ACC112 (cell line): ENCODE data around the gene HNRNPR.
"Not testable (repeated sequence)": the region's sequence is repeated elsewhere in the genome, so short reads cannot be mapped to it uniquely, and the experiment has no call there.

Source experiments
- H2AFZ ChIP-seq: fragments of 200-600 bp; sonication (generic); one replicate; pipeline ENCODE4 v1.6.0; 2017; ENCODE audit warnings: antibody characterized with exemption, low read length; ENCODE audit not compliant: unreplicated experiment
- H3K27ac ChIP-seq: fragments of 200-600 bp; sonication (generic); 2 replicates; pipeline ENCODE4 v1.5.1; 2014; ENCODE audit warnings: low read depth, mild to moderate bottlenecking, antibody characterized with exemption, low read length, moderate library complexity
- H3K27me3 ChIP-seq: fragments of 200-600 bp; sonication (generic); 2 replicates; pipeline ENCODE4 v1.6.1; 2014; ENCODE audit warnings: mild to moderate bottlenecking, antibody characterized with exemption, low read length, moderate library complexity, mixed read lengths; ENCODE audit not compliant: insufficient read depth
- H3K36me3 ChIP-seq: fragments of 200-600 bp; sonication (generic); 2 replicates; pipeline ENCODE4 v1.6.1; 2016; ENCODE audit warnings: mild to moderate bottlenecking, antibody characterized with exemption, low read length, moderate library complexity, mixed read lengths; ENCODE audit not compliant: insufficient read depth
- H3K4me1 ChIP-seq: fragments of 200-600 bp; sonication (generic); one replicate; pipeline ENCODE4 v1.6.1; 2016; ENCODE audit warnings: low read length, mixed read lengths; ENCODE audit not compliant: insufficient read depth, unreplicated experiment, control insufficient read depth
- H3K4me3 ChIP-seq: fragments of 200-600 bp; sonication (generic); 2 replicates; pipeline ENCODE4 v1.5.1; 2014; ENCODE audit warnings: mild to moderate bottlenecking, low read depth, low read length
- H3K79me2 ChIP-seq: fragments of 200-600 bp; sonication (generic); one replicate; pipeline ENCODE4 v1.6.0; 2016; ENCODE audit warnings: low read length; ENCODE audit not compliant: control insufficient read depth, unreplicated experiment, insufficient read depth

Gene HNRNPR

DNA sequence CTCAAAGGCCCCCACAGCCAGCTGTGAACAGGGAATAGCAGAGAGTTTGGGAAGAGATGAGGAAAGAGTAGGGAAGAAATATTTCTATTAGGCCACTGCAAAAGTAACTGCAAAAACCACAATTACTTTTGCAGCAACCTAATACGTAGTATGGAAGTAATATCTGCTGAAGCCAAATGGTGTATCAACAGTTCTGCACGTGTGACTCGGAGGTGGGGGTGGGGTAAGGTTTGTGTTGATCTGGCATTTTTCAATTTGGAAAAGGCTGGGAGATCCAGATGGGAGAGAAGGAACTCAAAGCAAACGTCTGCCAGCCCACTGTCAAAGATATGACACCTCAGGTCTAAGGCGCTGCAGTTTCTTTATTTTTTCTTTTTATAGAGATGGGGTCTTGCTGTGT is 36.6 kb upstream of the HNRNPR start:
- Histone ChIP-seq H3K27me3 (no peaks in the 10 kb centered on the region), H2AFZ (no peak overlapping the region)

DNA sequence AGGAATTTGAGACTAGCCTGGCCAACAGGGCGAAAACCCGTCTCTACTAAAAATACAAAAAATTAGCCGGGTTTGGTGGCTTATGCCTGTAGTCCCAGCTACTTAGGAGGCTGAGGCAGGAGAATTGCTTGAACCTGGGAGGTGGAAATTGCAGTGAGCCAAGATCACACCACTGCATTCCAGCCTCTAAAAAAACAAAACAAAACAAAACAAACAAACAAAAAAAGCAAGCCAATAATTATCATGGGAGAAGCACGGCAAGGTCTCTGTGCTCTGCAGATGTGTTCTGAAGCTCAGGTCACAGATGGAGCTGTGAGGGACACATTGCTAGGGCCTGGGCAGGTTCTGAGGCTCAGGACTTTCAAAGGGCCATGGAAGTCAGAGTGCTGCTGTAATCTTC is 36.2 kb upstream of the HNRNPR start:
- not testable (repeated sequence) for H3K4me3 ChIP-seq, H2AFZ ChIP-seq
- H3K4me1 ChIP-seq, result peaks cover 34% of the 10 kb centered on the region

More for the DNA sequence above, 36.6 kb upstream of the HNRNPR start:
- Histone ChIP-seq H3K36me3 (no peaks in the 10 kb centered on the region), H3K27ac (no peak overlapping the region), H3K4me3 (no peak overlapping the region), H3K79me2 (no peaks in the 10 kb centered on the region), H3K4me1 (peaks cover 38% of the 10 kb centered on the region)

DNA sequence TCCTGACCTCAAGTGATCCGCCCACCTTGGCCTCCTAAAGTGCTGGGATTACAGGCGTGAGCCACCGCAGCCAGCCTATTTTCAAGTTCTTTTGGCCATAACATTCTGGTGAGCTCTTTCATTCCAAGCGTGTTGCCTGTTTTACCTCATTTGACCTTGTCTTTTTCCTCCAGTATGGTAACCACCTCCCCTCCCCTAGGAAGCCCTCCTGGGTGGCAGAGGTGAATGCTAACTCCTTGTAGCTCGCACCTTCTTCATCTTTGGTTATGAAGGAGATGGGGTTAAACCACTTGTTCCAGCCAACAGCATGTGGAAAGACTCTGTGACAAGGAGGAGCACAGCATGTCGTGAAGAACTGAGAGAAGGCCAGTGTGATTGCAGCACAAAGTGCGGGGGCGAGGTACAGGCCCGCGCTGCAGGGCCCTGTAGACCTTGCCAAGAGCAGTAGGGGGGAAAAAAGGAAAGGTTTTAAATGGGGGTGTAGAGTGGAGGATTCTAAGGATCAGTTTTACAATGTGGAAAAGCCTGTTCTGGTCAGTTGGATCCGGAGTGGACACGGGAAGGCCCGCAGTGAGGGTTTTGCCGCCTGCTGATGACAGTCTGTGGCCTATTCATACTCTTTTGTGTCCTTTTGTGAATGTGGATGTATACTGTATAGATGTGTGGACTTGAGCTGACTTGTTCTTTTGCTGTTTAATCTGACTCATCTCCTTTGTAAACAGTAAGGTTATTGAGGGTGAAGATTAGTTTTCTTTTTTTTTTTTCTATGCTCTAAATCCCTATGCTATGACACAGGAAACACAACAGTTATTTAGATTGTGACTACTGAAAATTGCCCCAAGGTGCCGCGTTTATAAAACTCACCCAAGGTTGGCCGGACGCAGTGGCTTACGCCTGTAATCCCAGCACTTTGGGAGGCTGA is 33.1 kb upstream of the HNRNPR start:
- H3K27ac ChIP-seq, result peak overlapping the region; percentile 97

More for the DNA sequence above, 36.2 kb upstream of the HNRNPR start:
- H3K27me3 ChIP-seq, H3K79me2 ChIP-seq, H3K27ac ChIP-seq, H3K36me3 ChIP-seq: not testable (repeated sequence)

DNA sequence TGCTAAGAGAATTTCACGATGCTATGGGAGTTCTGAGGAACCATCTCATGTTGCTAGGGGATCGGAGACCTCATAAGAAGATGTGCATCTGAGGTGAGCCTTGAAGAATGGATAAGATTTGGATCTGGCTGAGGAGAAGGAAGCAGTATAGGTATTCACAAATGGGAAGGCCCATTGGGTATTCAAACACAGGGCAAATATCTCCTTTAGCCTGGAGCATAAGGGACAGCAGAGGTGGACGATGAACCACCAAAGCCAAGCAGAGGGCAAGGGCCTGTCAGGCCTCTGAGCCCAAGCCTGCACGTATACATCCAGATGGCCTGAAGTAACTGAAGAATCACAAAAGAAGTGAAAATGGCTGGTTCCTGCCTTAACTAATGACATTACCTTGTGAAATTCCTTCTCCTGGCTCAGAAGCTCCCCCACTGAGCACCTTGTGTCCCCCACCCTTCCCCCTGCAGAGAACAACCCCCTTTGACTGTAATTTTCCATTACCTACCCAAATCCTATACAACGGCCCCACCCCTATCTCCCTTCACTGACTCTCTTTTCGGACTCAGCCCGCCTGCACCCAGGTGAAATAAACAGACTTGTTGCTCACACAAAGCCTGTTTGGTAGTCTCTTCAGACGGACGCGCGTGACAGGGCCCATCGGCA is 30.1 kb upstream of the HNRNPR start:
- not testable (repeated sequence) for H3K27me3 ChIP-seq, H2AFZ ChIP-seq, H3K27ac ChIP-seq, H3K36me3 ChIP-seq, H3K4me3 ChIP-seq
- Histone ChIP-seq H3K4me1 (peaks cover 32% of the 10 kb centered on the region), H3K79me2 (peaks cover 20% of the 10 kb centered on the region)

More for the DNA sequence above, 33.1 kb upstream of the HNRNPR start:
- peak overlapping the region; percentile 95 for H2AFZ ChIP-seq
- no peaks in the 10 kb centered on the region for H3K27me3 ChIP-seq
- H3K4me1 ChIP-seq, result peaks cover 17% of the 10 kb centered on the region
- no peaks in the 10 kb centered on the region for H3K36me3 ChIP-seq
- no peaks in the 10 kb centered on the region for H3K79me2 ChIP-seq
- peak overlapping the region; percentile 36 for H3K4me3 ChIP-seq

DNA sequence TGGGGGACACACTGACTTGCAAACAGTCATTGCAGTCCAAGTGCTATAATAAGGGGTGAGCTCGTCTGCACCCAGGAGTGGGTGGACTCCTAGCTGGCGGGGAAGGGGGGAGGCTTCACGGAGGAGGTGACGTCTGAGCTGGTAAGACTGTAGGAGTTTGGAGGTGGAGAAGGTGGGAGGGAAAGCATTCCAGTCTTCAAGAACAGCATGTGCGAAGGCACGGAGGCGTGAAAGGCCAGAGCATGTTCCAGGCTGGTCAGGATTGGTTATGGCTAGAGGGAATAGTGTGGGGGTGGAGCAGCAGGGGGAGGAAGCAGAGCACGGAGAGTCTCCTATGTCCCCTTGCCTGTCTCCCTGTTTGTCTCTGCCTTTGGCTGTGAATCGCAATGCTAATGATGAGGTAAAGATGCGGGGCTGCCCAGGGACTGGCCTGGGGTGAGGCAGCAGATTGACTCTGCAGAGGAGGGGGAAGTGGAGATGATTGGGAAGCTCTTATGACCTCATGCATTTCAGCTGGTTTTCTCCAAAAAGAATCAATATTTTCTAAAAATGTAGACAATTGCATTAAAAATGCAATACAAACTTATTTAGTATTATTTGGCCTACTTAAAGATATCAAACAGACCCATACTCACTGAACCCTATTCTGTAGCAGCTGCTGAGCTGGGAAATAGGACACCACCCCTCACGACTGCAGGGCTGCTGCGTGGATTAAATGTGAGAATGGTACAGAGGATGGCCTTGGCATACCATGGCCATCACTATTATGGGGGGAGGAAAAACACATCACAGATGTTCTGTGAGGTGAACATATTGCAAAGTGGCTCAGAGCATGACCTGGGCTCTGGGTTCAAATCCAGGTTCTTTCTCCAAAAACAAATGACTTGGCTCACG is 28.1 kb upstream of the HNRNPR start:
- H3K27me3 ChIP-seq, result no peaks in the 10 kb centered on the region
- H3K27ac ChIP-seq, result no peak overlapping the region
- H3K36me3 ChIP-seq, result 0 out of 2 replicates have a peak, but pooled peaks cover 3% of the 10 kb centered on the region
- peaks cover 29% of the 10 kb centered on the region for H3K79me2 ChIP-seq
- no peak overlapping the region for H2AFZ ChIP-seq
- no peak overlapping the region for H3K4me3 ChIP-seq
- H3K4me1 ChIP-seq, result peaks cover 28% of the 10 kb centered on the region

DNA sequence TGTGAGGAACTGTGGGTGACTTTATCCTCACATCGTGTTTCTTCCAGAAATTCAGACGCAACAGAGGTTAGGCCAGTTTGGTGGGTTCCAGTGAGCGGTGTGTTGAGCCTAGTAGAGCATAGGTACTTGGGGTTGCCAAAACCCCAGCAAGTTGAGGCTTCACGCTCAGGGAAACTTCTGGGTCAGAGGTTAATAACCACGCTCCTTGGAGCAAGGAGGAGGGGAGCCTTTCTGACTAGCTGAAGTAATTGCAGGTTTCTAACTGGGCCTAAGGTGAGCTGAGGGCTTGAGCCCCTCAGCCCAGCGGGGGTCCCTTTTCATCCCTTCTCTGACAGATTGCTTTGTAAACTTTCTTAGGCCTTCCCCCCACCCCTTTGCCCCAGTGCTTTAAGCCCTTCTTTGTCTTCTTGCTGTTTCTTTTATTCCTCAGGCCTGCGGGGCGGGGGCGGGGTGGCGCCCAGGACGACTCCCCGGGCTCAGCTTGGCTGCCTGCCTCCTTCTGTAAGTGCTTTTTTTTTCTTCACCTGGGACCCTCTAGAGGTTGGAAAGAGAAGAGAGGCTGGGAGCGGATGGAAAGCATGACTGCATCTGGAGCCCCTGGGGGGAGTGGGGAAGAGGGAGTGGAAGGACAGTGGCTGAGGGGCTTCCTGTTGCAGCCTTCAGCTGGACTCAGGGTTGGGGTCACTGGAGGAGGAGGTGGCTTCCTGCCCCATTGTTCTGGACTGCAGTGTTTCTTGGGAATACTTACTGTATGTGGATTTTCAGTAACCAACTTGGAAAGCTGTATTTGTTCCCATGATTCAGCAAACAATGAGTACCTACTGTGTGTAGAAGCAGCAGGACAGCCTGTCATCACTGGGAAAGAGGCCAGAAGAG is 26.9 kb upstream of the HNRNPR start:
- H3K27me3 ChIP-seq, result no peaks in the 10 kb centered on the region
- H3K36me3 ChIP-seq, result peaks cover 16% of the 10 kb centered on the region
- peaks cover 42% of the 10 kb centered on the region for H3K79me2 ChIP-seq
- H3K27ac ChIP-seq, result peak overlapping the region; percentile 89
- peak overlapping the region; percentile 89 for H3K4me3 ChIP-seq
- no peak overlapping the region for H2AFZ ChIP-seq
- peaks cover 23% of the 10 kb centered on the region for H3K4me1 ChIP-seq

DNA sequence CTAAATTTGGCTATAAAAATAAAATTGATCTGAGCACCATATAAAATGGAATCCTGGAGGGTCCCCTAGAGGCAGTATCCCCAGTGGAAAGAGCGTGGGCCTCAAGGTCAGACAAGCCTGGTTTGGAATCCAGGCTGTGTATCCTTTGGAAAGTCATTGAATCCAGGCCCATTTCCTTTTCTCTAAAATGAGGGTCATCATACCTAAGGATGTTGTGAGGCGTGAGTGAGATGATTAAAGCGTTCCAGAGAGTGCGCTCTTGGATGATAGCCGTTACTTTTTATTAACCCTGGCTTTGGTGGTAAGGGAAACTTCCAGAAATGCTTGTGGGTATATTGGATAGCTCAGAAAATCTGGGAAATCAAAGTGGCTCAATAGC is 26.2 kb upstream of the HNRNPR start:
- Histone ChIP-seq H3K4me3 (peak overlapping the region; percentile 89), H2AFZ (no peak overlapping the region), H3K27ac (peak overlapping the region; percentile 89), H3K4me1 (peaks cover 23% of the 10 kb centered on the region), H3K36me3 (peaks cover 19% of the 10 kb centered on the region), H3K79me2 (peaks cover 42% of the 10 kb centered on the region), H3K27me3 (no peaks in the 10 kb centered on the region)

DNA sequence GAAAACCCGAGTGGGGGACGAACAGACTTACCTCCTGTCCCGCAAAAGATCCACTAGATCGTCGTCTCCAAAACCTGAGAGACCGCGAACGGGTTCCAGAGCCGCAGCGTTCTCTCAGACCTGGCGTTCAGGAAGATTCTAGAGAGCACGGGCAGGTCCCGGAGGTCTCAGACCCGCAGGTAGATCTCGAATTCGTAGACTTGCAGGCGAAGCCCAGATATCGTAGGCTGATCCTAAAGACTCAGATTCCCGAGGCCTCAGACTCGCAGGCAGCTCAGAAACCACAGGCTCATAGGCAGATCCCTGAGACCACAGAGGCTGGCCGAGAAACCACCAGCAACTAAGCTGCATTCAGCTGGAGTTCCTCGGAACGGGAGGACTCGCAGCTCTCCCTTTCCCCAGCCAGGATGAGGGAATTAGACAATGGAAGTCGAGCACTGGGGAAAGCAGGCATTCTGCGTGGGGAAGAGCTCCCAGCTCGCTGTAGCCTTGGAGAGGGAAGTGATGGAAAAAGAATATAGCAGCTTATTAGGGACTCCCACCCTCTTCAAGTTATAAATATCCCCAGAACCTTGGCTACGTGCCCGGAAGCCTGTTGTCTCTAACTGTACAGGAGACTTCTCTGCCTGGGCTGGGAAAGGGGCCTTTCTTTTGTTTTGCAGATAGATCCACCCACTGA is 25.4 kb upstream of the HNRNPR start, which contains the start of gene ZNF436:
Gene ZNF436 (minus strand): TSS at position 502 of the 679 bp plus-strand sequence. CDS start 1,831 bp downstream, outside the sequence.
- H3K27ac ChIP-seq, result peak within 1 kb of the TSS; percentile 89
- H3K27me3 ChIP-seq, result no peaks in the 10 kb centered on the region
- peaks cover 24% of the 10 kb centered on the region for H3K36me3 ChIP-seq
- H3K4me3 ChIP-seq, result peak within 1 kb of the TSS; percentile 89
- H3K79me2 ChIP-seq, result peaks cover 42% of the 10 kb centered on the region
- H2AFZ ChIP-seq, result peak within 1 kb of the TSS; percentile 100
- H3K4me1 ChIP-seq, result peaks cover 23% of the 10 kb centered on the region

DNA sequence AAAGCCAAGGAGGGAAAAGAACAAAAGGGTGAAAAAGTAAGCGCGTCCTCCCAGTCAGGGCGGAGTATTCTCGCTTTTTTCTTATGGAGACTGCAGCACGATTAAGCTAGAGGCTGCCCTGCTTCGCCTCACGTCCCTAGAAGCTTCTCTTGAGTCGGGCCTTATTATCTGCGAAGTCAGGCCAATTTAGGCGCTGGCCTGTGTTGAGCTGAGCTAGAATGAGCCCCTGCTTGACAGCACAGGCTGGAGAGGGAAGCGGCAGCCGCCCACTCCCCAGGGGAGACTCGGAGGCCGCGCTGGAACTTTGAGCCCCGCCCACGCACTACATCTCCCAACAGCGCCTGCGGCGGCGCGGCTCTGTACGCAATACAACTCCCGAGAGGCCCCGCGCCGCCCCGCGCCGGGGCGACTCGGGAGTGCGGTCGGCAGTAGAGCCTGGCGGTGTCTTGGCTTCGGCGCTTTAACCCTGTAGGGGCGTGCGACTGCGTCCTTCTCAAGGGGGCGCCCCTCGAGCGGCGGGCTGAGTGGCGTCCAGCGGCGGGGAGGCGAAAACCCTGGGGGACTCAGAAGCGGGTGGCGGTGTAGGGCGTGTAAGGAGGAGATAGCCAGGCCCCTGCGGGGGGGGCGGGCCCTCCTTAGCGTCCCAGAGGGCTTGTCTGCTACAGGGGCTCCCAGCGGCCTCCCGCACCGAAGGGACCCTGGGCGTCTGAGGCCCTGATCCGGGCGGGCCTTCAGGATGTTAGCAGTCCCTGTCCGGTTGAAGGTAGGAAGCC is 24.7 kb upstream of the HNRNPR start:
- Histone ChIP-seq H3K79me2 (peaks cover 42% of the 10 kb centered on the region), H3K4me3 (peak overlapping the region; percentile 89), H3K27me3 (no peaks in the 10 kb centered on the region), H2AFZ (peak overlapping the region; percentile 100), H3K4me1 (peaks cover 23% of the 10 kb centered on the region), H3K27ac (peak overlapping the region; percentile 89), H3K36me3 (peaks cover 31% of the 10 kb centered on the region)
